ENCODE results near the gene KLK6. TPM values are rescaled to one million over a fixed set of nuclear protein-coding genes. Genes with fewer than 3 reads are reported as not detected.

Gene KLK6
- polyA plus RNA-seq, 3 donors = not detected

GRCh38 chr19:50998061-50998460 lies 28.7 kb upstream of the KLK6 start:
- no peaks in the 10 kb centered on the region for H3K36me3 Mint-ChIP-seq
- Histone ChIP-seq H3K4me2 (replicated peaks; ENCODE audit: extremely low read depth, low read length, poor library complexity, severe bottlenecking) (no peak overlapping the region), H3K9ac (ENCODE audit: insufficient read depth, low read length, poor library complexity, severe bottlenecking) (no peak overlapping the region), H3K27ac (ENCODE audit: low read depth in 1 of 2, low read length in 2 of 2) (no peak overlapping the region), H3K79me2 (ENCODE audit: insufficient read depth, low read length) (no peaks in the 10 kb centered on the region), H3K9me3 (replicated peaks in 1 of 2; ENCODE audit: control insufficient read depth in 1 of 2, insufficient read depth in 1 of 2, low read length in 2 of 2) (peaks cover 5 to 9% of the 10 kb centered on the region in 2 donors), H4K20me1 (ENCODE audit: insufficient read depth, low read length) (no peaks in the 10 kb centered on the region), H3K4me3 (replicated peaks in 1 of 3; ENCODE audit: low read depth in 2 of 3, low read length in 3 of 3) (no peak overlapping the region), H2AFZ (ENCODE audit: insufficient read depth, low read depth, low read length, poor library complexity, severe bottlenecking) (no peak overlapping the region), H3K4me1 (ENCODE audit: control insufficient read depth in 1 of 2, insufficient read depth in 2 of 2, low read length in 2 of 2) (no peaks in the 10 kb centered on the region), H3K27me3 (ENCODE audit: control insufficient read depth in 2 of 2, insufficient read depth in 2 of 2, low read length in 2 of 2) (peaks cover 0 to 5% of the 10 kb centered on the region in 2 donors), H3K36me3 (replicated peaks in 1 of 2; ENCODE audit: control insufficient read depth in 1 of 2, insufficient read depth in 2 of 2, low read length in 2 of 2) (no peaks in the 10 kb centered on the region)
- intact Hi-C loops (cut with micrococcal nuclease) = no loop called here
- peaks cover 4 to 19% (median 13%) of the 10 kb centered on the region in 7 donors for H3K9me3 Mint-ChIP-seq
- H3K4me1 Mint-ChIP-seq = peaks cover 4% of the 10 kb centered on the region
- no peak for TF ChIP-seq CTCF (IDR thresholded peaks at IDR 0.05)
- H3K27me3 Mint-ChIP-seq (ENCODE audit: low read depth in 3 of 3) = peaks cover 10 to 40% (median 31%) of the 10 kb centered on the region in 3 donors
- H3K27ac Mint-ChIP-seq = no peak overlapping the region
- no peak for DNase-seq
- no peak overlapping the region for H3K4me3 Mint-ChIP-seq
- WGBS (ENCODE audit: insufficient coverage) = 50% methylated on average over 2 of the region's 5 CpGs

- Histone ChIP-seq H2AFZ (ENCODE audit: insufficient read depth, low read depth, low read length, poor library complexity, severe bottlenecking) (no peak overlapping the region), H4K20me1 (ENCODE audit: insufficient read depth, low read length) (no peaks in the 10 kb centered on the region), H3K9ac (ENCODE audit: insufficient read depth, low read length, poor library complexity, severe bottlenecking) (no peak overlapping the region), H3K27me3 (ENCODE audit: control insufficient read depth in 2 of 2, insufficient read depth in 2 of 2, low read length in 2 of 2) (peaks cover 0 to 2% of the 10 kb centered on the region in 2 donors), H3K36me3 (replicated peaks in 1 of 2; ENCODE audit: control insufficient read depth in 1 of 2, insufficient read depth in 2 of 2, low read length in 2 of 2) (no peaks in the 10 kb centered on the region), H3K4me1 (ENCODE audit: control insufficient read depth in 1 of 2, insufficient read depth in 2 of 2, low read length in 2 of 2) (no peaks in the 10 kb centered on the region), H3K27ac (ENCODE audit: low read depth in 1 of 2, low read length in 2 of 2) (no peak overlapping the region), H3K4me3 (replicated peaks in 1 of 3; ENCODE audit: low read depth in 2 of 3, low read length in 3 of 3) (no peak overlapping the region), H3K79me2 (ENCODE audit: insufficient read depth, low read length) (no peaks in the 10 kb centered on the region), H3K4me2 (replicated peaks; ENCODE audit: extremely low read depth, low read length, poor library complexity, severe bottlenecking) (no peak overlapping the region), H3K9me3 (replicated peaks in 1 of 2; ENCODE audit: control insufficient read depth in 1 of 2, insufficient read depth in 1 of 2, low read length in 2 of 2) (peaks cover 0 to 4% of the 10 kb centered on the region in 2 donors)
- TF ChIP-seq CTCF (IDR thresholded peaks at IDR 0.05) = no peak
- intact Hi-C loops (cut with micrococcal nuclease) = no loop called here
- Mint-ChIP-seq H3K27me3 (ENCODE audit: low read depth in 3 of 3) (peaks cover 5 to 17% (median 9%) of the 10 kb centered on the region in 3 donors), H3K9me3 (peaks cover 0 to 13% (median 6%) of the 10 kb centered on the region in 7 donors), H3K36me3 (no peaks in the 10 kb centered on the region), H3K4me3 (no peak overlapping the region), H3K4me1 (no peaks in the 10 kb centered on the region), H3K27ac (no peak overlapping the region)
- no peak for DNase-seq
- WGBS (ENCODE audit: insufficient coverage) = no CpG with 5 or more reads among the region's 2 CpGs
Measured at GRCh38 chr19:50994129-50994528, 24.7 kb upstream of the KLK6 start.
